B cell (primary cell): ENCODE data around the gene UNC79. TPM values are rescaled to one million over a fixed set of nuclear protein-coding genes. Genes with fewer than 3 reads are reported as not detected.

Source experiments
- ATAC-seq: fragments of 200-7000 bp; cut with Tn5 transposase; one replicate; pipeline ENCODE4 v1.10.0; 2021; ENCODE audit warnings: low read depth, mild to moderate bottlenecking, moderate number of reproducible peaks, moderate library complexity
- CTCF ChIA-PET: fragments of 350-600 bp; sonication (Branson Sonifier 250); formaldehyde crosslinking; loops from one replicate; lab custom pipeline; 2021; ENCODE audit warnings: antibody characterized with exemption, inconsistent platforms; lab: Charles Lee
- POLR2A ChIA-PET: fragments of 350-600 bp; sonication (Branson Sonifier 250); formaldehyde crosslinking; loops from one replicate; lab custom pipeline; 2021; ENCODE audit warnings: antibody characterized with exemption; lab: Charles Lee
- DNase-seq: peaks from one replicate; pipeline ENCODE4 v3.0.0; 2013
- H2AFZ ChIP-seq: 2 replicates; pipeline ENCODE4 v1.6.1; 2012; ENCODE audit warnings: mild to moderate bottlenecking, low read depth, low read length; ENCODE audit not compliant: insufficient read depth, poor library complexity, severe bottlenecking
- H3K27ac ChIP-seq, 2 donors: 1 replicate in 1 of 2; 2 replicates in 1 of 2; pipeline ENCODE4 v1.5.1; 2012 to 2013; ENCODE audit warnings: low read length in 2 of 2, mild to moderate bottlenecking in 2 of 2, moderate library complexity in 1 of 2
- H3K27me3 ChIP-seq, 4 experiments: fragments of 200-600 bp in 1 of 4; sonication (generic) in 1 of 4; replicated peaks in 1 of 4; 1 replicate in 2 of 4; 2 replicates in 2 of 4; pipeline versions ENCODE4 v1.6.1 to v1.7.0; 2013 to 2016; ENCODE audit warnings: low read length in 3 of 4, mild to moderate bottlenecking in 2 of 4, mixed read lengths in 1 of 4, moderate library complexity in 1 of 4; ENCODE audit not compliant: insufficient read depth in 4 of 4, control insufficient read depth in 3 of 4; ENCODE audit errors: control extremely low read depth in 1 of 4
- H3K36me3 ChIP-seq, 2 experiments: replicated peaks in 1 of 2; 1 replicate in 1 of 2; 2 replicates in 1 of 2; pipeline versions ENCODE4 v1.6.1 to v1.7.1; 2013; ENCODE audit warnings: low read length in 1 of 2; ENCODE audit not compliant: insufficient read depth in 2 of 2, control insufficient read depth in 1 of 2; ENCODE audit errors: control extremely low read depth in 1 of 2, extremely low read depth in 1 of 2
- H3K4me1 ChIP-seq, 2 donors: fragments of 200-600 bp in 1 of 2; sonication (generic) in 1 of 2; 1 replicate in 1 of 2; 2 replicates in 1 of 2; pipeline versions ENCODE4 v1.5.1 to v1.6.1; 2013 to 2017; ENCODE audit warnings: low read length in 2 of 2; ENCODE audit not compliant: control insufficient read depth in 2 of 2, insufficient read depth in 2 of 2
- H3K4me2 ChIP-seq: replicated peaks from 2 replicates; pipeline ENCODE3; 2012; ENCODE audit warnings: mild to moderate bottlenecking, low read depth, low read length; ENCODE audit not compliant: poor library complexity, severe bottlenecking
- H3K4me3 ChIP-seq, 5 experiments: fragments of 200-600 bp in 1 of 5; sonication (generic) in 1 of 5; 1 replicate in 3 of 5; 2 replicates in 2 of 5; pipeline versions ENCODE4 v1.5.1 to v1.7.0; 2011 to 2016; ENCODE audit warnings: low read length in 4 of 5, mild to moderate bottlenecking in 4 of 5, low read depth in 2 of 5, control low read depth in 1 of 5, moderate library complexity in 1 of 5; ENCODE audit not compliant: insufficient read depth in 1 of 5; ENCODE audit errors: control extremely low read depth in 1 of 5, extremely low read depth in 1 of 5
- H3K79me2 ChIP-seq: fragments of 200-600 bp; sonication (generic); one replicate; pipeline ENCODE4 v1.6.0; 2016; ENCODE audit warnings: low read length; ENCODE audit not compliant: control insufficient read depth, insufficient read depth
- H3K9ac ChIP-seq: fragments of 200-600 bp; sonication (generic); 2 replicates; pipeline ENCODE4 v1.6.1; 2017; ENCODE audit warnings: mild to moderate bottlenecking, low read length, moderate library complexity
- H3K9me3 ChIP-seq, 3 donors: one replicate each; pipeline versions ENCODE4 v1.6.1 to v1.7.1; 2013; ENCODE audit warnings: low read length in 2 of 3; ENCODE audit not compliant: control insufficient read depth in 2 of 3, insufficient read depth in 1 of 3; ENCODE audit errors: control extremely low read depth in 1 of 3
- H4K20me1 ChIP-seq: 2 replicates; pipeline ENCODE4 v1.6.0; 2012; ENCODE audit warnings: mild to moderate bottlenecking, low read length; ENCODE audit not compliant: insufficient read depth, control insufficient read depth, poor library complexity, severe bottlenecking
- H3K27ac Mint-ChIP-seq: one replicate; pipeline ENCODE4 v1.8.0; 2021; ENCODE audit warnings: mixed read lengths
- H3K27me3 Mint-ChIP-seq: one replicate; pipeline ENCODE4 v1.8.0; 2021; ENCODE audit warnings: mixed read lengths
- H3K4me1 Mint-ChIP-seq: one replicate; pipeline ENCODE4 v1.8.0; 2021; ENCODE audit warnings: mixed read lengths
- H3K4me3 Mint-ChIP-seq: one replicate; pipeline ENCODE4 v1.8.0; 2021; ENCODE audit warnings: mixed read lengths
- H3K9me3 Mint-ChIP-seq: one replicate; pipeline ENCODE4 v1.8.0; 2022; ENCODE audit warnings: mixed read lengths; ENCODE audit not compliant: insufficient read depth
- EZH2 ChIP-seq: IDR thresholded peaks from 2 replicates; pipeline ENCODE4 v1.6.1; 2012; ENCODE audit warnings: borderline replicate concordance, low read depth, mild to moderate bottlenecking, moderate library complexity, low read length; ENCODE audit not compliant: insufficient read depth, poor library complexity, severe bottlenecking
- WGBS: methylation state at CpG from one replicate; pipeline ENCODE4 v1.1.5; 2013; ENCODE audit warnings: missing lambda C conversion rate; ENCODE audit not compliant: insufficient coverage; 5-methylcytosine and 5-hydroxymethylcytosine counted together
- intact Hi-C: fragments of 100-400 bp; cut with micrococcal nuclease; formaldehyde crosslinking; loops from one replicate; pipeline ENCODE4 v1.10.0; 2022
- polyA plus RNA-seq: library from polyadenylated mRNA; depleted of rRNA; stranded (reverse); fragments of >200 nt; gene quantifications from 2 replicates; pipeline ENCODE4 v1.2.3, GENCODE V29; 2012
- total RNA-seq, 2 donors: library from RNA; stranded (reverse); fragments of 120-200 nt in 1 of 2; gene quantifications; 1 replicate in 1 of 2; 2 replicates in 1 of 2; pipeline versions ENCODE4 v1.2.3 to v1.2.4, GENCODE V29; 2013 to 2022
- TF ChIP-seq, protein P1 (sequence below): fragments of 200-600 bp; IDR thresholded peaks from one replicate; pipeline ENCODE4 v1.8.0; 2022; ENCODE audit warnings: antibody characterized with exemption, mild to moderate bottlenecking

UNC79 gene
- total and polyA plus RNA-seq, 2 donors (not counting 1 experiment from before 2014, with no cell fraction given), result 0.04 to 0.15 TPM

GRCh38 chr14:93731753-93732152, 301.0 kb downstream of the UNC79 start:
- Histone ChIP-seq H3K4me3 (no peak overlapping the region), H3K4me2 (no peak overlapping the region), H2AFZ (no peak overlapping the region), H3K27ac (no peak overlapping the region), H3K27me3 (no peaks in the 10 kb centered on the region), H3K9me3 (peaks cover 0 to 4% (median 0%) of the 10 kb centered on the region in 3 donors), H3K9ac (no peak overlapping the region), H3K36me3 (no peaks in the 10 kb centered on the region), H3K79me2 (no peaks in the 10 kb centered on the region), H3K4me1 (no peaks in the 10 kb centered on the region), H4K20me1 (no peaks in the 10 kb centered on the region)
- WGBS, result 48% methylated on average over 7 of the region's 7 CpGs
- H3K27me3 Mint-ChIP-seq, result peaks cover 12% of the 10 kb centered on the region
- no peak overlapping the region for H3K27ac Mint-ChIP-seq
- no peak overlapping the region for H3K4me3 Mint-ChIP-seq
- CTCF ChIA-PET, result no interaction called here
- TF ChIP-seq EZH2, result no peak
- TF ChIP-seq, protein P1, sequence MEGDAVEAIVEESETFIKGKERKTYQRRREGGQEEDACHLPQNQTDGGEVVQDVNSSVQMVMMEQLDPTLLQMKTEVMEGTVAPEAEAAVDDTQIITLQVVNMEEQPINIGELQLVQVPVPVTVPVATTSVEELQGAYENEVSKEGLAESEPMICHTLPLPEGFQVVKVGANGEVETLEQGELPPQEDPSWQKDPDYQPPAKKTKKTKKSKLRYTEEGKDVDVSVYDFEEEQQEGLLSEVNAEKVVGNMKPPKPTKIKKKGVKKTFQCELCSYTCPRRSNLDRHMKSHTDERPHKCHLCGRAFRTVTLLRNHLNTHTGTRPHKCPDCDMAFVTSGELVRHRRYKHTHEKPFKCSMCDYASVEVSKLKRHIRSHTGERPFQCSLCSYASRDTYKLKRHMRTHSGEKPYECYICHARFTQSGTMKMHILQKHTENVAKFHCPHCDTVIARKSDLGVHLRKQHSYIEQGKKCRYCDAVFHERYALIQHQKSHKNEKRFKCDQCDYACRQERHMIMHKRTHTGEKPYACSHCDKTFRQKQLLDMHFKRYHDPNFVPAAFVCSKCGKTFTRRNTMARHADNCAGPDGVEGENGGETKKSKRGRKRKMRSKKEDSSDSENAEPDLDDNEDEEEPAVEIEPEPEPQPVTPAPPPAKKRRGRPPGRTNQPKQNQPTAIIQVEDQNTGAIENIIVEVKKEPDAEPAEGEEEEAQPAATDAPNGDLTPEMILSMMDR, result no peak
- ATAC-seq, result no peak
- POLR2A ChIA-PET, result no interaction called here
- DNase-seq, result no peak
- H3K9me3 Mint-ChIP-seq, result no peaks in the 10 kb centered on the region
- intact Hi-C loops, result no loop called here
- H3K4me1 Mint-ChIP-seq, result no peaks in the 10 kb centered on the region

DNA sequence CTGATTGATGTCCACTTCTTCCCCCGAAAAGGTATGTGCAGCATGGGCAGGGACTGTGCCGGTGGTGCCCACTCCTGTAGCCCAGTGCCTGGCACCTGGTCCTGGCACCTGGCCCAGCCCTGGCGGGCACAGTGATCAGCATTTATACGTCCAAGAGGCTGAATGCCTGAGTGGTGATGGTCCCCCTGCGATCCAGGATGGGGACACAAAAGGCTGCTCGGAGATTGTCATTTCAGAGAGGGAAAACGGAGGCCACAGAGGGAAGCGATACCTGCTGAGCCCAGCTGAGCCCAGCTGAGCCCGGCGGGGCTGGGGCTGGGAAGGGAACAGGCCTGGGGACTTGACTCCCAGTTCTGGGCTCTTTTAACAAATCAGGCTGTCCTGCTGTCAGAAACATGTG, 301.8 kb downstream of the UNC79 start:
- no peak for DNase-seq
- Mint-ChIP-seq H3K4me3 (no peak overlapping the region), H3K4me1 (no peaks in the 10 kb centered on the region), H3K27ac (no peak overlapping the region), H3K27me3 (peaks cover 17% of the 10 kb centered on the region), H3K9me3 (no peaks in the 10 kb centered on the region)
- TF ChIP-seq EZH2, result no peak
- TF ChIP-seq, protein P1, result no peak
- Histone ChIP-seq H3K27ac (no peak overlapping the region), H3K4me1 (no peaks in the 10 kb centered on the region), H3K79me2 (no peaks in the 10 kb centered on the region), H2AFZ (no peak overlapping the region), H3K9me3 (peaks cover 0 to 4% (median 0%) of the 10 kb centered on the region in 3 donors), H3K9ac (no peak overlapping the region), H3K27me3 (no peaks in the 10 kb centered on the region), H4K20me1 (no peaks in the 10 kb centered on the region), H3K36me3 (no peaks in the 10 kb centered on the region), H3K4me3 (no peak overlapping the region), H3K4me2 (no peak overlapping the region)
- intact Hi-C loops, result no loop called here
- CTCF ChIA-PET, result no interaction called here
- POLR2A ChIA-PET, result no interaction called here
- 94% methylated on average over 10 of the region's 10 CpGs for WGBS
- ATAC-seq, result no peak
